Uterine smooth muscle cell (primary cell): ENCODE measurements around the gene APOOL. TPM values are rescaled to one million over a fixed set of nuclear protein-coding genes. Genes with fewer than 3 reads are reported as not detected.

Experiments
- total RNA-seq: library from RNA; depleted of rRNA; stranded (reverse); fragments of >200 nt; gene quantifications from 2 replicates; pipeline ENCODE4 v1.2.3, GENCODE V29; 2014

APOOL gene, protein sequence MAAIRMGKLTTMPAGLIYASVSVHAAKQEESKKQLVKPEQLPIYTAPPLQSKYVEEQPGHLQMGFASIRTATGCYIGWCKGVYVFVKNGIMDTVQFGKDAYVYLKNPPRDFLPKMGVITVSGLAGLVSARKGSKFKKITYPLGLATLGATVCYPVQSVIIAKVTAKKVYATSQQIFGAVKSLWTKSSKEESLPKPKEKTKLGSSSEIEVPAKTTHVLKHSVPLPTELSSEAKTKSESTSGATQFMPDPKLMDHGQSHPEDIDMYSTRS
- 7.7 and 9.6 TPM in 2 replicates for total RNA-seq

DNA sequence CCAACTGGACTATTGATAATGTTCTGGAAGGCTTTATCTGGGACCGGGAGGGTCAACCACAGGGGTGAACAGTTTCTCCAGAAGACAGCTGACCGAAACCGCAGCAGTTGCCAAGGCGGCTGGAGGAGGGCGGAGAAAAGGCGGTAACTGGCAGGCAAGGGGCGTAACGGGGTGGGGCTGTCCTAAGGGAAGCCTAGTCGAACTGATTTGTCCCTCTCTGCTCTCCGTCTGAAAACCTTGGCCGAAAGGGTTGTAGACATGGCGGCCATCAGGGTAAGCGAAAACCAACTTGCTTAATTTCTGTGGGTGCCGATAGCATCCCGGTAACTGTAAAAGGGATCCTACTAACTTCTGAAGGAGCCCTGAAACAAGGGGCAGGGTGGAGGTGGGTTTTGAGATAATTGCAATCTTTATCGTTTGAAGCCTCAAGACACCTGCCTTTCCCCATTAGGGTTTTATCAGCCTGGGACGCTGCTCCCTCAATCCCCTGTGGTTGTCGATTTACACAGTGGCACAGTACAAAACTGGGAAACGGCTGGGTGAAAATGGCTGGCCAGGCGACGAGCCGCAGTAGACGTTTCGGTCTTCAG lies at the start of gene APOOL:
Gene APOOL, plus strand, starts transcription at position 223 of the 590 bp plus-strand sequence. Its CDS starts 36 bp downstream, at position 259.

Other genes starting within 250 kb of the APOOL start
- gene SATL1, start 239.9 kb downstream of the APOOL start, total RNA-seq: under 0.01 TPM in 1 of 2 replicates, not detected in the other
- 0.66 and 0.87 TPM in 2 replicates for gene ZNF711, start 240.1 kb downstream of the APOOL start, total RNA-seq